Esophagus squamous epithelium (tissue), 5 donors: Measurements from ENCODE around the gene PLEKHG3. TPM values are rescaled to one million over a fixed set of nuclear protein-coding genes. Genes with fewer than 3 reads are reported as not detected.

ENCODE experiments used
- DNase-seq: peaks from one replicate; lab custom pipeline; 2025; lab: John Stamatoyannopoulos, UW
- H3K27ac ChIP-seq, 4 donors: fragments of 200-600 bp; sonication (generic); one replicate each; pipeline ENCODE4 v1.5.1; 2016 to 2019; ENCODE audit warnings: mild to moderate bottlenecking in 1 of 4
- H3K27me3 ChIP-seq, 4 donors: fragments of 200-600 bp; sonication (generic); 1 replicate in 3 of 4; 2 replicates in 1 of 4; pipeline versions ENCODE4 v1.5.1 to v1.6.0; 2017 to 2021; ENCODE audit warnings: antibody characterized with exemption in 1 of 4
- H3K36me3 ChIP-seq, 3 donors: fragments of 200-600 bp; sonication (generic); one replicate each; pipeline ENCODE4 v1.5.1; 2016 to 2019
- H3K4me1 ChIP-seq, 3 donors: fragments of 200-600 bp; sonication (generic); one replicate each; pipeline ENCODE4 v1.5.1; 2017 to 2019
- H3K4me3 ChIP-seq, 4 donors: fragments of 200-600 bp; sonication (generic); 1 replicate in 3 of 4; 2 replicates in 1 of 4; pipeline ENCODE4 v1.5.1; 2016 to 2019; ENCODE audit warnings: mild to moderate bottlenecking in 2 of 4, moderate library complexity in 1 of 4
- H3K9me3 ChIP-seq, 3 donors: fragments of 200-600 bp; sonication (generic); one replicate each; pipeline ENCODE4 v1.5.1; 2016 to 2019
- CTCF ChIP-seq, 6 experiments: fragments of 450-650 bp in 4 of 6; fragments of 200-600 bp in 2 of 6; sonication (generic) in 2 of 6; IDR thresholded peaks; one replicate each; pipeline ENCODE4 v1.5.1; 2016 to 2019; ENCODE audit warnings: antibody characterized with exemption in 6 of 6, mild to moderate bottlenecking in 4 of 6, moderate library complexity in 4 of 6
- POLR2A ChIP-seq, 4 donors: fragments of 450-650 bp; IDR thresholded peaks; one replicate each; pipeline ENCODE4 v1.6.1; 2017; ENCODE audit warnings: antibody characterized with exemption in 4 of 4, mild to moderate bottlenecking in 4 of 4, moderate library complexity in 3 of 4
- WGBS, 2 donors: methylation state at CpG; one replicate each; pipeline ENCODE4 v1.1.5; 2018; 5-methylcytosine and 5-hydroxymethylcytosine counted together
- intact Hi-C: fragments of 100-400 bp; cut with DNase I; formaldehyde crosslinking; loops from one replicate; pipeline ENCODE4 v1.15.0; 2022
- total RNA-seq, 4 donors: library from RNA; depleted of rRNA; stranded (reverse); fragments of >200 nt; gene quantifications; one replicate each; pipeline ENCODE4 v1.1.0, GENCODE V29; 2016
- donor health status: DM: yes; HTN: yes; CAD: no.

The PLEKHG3 gene
- total RNA-seq, 4 donors from 2014 or later: 44.6 to 87.8 (median 60.8) TPM

DNA sequence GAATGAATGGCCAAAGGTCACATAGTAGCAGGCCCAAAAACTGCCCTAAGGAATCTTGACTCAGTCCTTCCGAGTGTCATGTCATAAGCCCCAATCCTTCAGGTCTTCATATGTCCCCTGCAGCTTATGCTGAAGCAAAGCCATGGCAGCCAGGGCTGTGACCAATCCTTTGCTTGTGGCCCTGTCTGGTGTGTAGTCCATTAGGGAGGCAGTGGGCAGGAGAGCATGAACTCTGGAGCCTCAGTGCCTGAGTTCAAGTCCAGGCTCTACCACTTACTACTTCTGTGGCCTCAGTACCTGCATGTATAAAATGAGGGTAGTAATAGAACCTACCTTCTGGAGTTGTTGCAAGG is 20.3 kb downstream of the PLEKHG3 start:
- no peaks in the 10 kb centered on the region for H3K27me3 ChIP-seq
- peak overlapping the region; percentile 77 to 94 (median 87) for H3K27ac ChIP-seq
- H3K36me3 ChIP-seq: peaks cover 12 to 24% (median 21%) of the 10 kb centered on the region in 3 donors
- TF ChIP-seq CTCF (IDR thresholded peaks at IDR 0.05): no peak
- TF ChIP-seq POLR2A (IDR thresholded peaks at IDR 0.05): no peak
- H3K4me1 ChIP-seq: peaks cover 64 to 96% (median 78%) of the 10 kb centered on the region in 3 donors
- 57 to 71% methylated on average over 1 of the region's 1 CpG for WGBS, 2 donors
- intact Hi-C loops: no loop called here
- H3K9me3 ChIP-seq: no peaks in the 10 kb centered on the region
- no peak overlapping the region for H3K4me3 ChIP-seq
- DNase-seq: no peak

DNA sequence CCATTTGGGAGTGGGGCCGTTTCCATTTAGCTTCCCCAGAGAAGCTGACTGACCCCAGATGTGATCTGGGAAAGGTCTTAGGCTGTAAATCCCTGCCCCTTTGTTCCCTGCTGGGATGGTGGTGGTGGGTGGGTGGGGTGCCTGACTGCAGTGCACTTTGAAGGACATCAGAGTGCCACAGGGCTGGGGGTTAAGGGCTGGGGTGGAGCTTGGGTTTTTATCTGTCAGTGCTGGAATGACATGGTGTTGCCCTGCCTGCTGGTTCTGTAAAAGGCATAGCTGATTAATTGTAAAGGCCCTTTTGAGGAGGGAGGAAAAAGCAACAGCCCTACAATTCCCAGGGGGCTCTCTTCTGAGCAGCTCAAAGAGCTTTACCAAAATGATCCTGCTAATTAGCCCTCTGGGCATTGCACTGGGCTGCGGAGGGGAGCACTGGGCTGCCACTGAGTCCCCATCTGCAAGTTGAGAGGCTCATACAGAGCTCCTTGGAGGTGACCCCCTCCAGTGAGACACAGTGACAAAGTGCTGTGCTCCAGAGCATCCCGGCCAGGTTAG is 21.1 kb downstream of the PLEKHG3 start:
- Histone ChIP-seq H3K9me3 (no peaks in the 10 kb centered on the region), H3K4me3 (no peak overlapping the region), H3K27me3 (no peaks in the 10 kb centered on the region), H3K4me1 (peaks cover 56 to 90% (median 70%) of the 10 kb centered on the region in 3 donors), H3K36me3 (peaks cover 17 to 32% (median 24%) of the 10 kb centered on the region in 3 donors), H3K27ac (peak overlapping the region; percentile 77 to 94 (median 87))
- intact Hi-C loops: no loop called here
- TF ChIP-seq POLR2A (IDR thresholded peaks at IDR 0.05) (no peak), CTCF (IDR thresholded peaks at IDR 0.05) (no peak)
- DNase-seq: no peak
- 42% methylated on average over 3 of the region's 3 CpGs; no CpG with 5 or more reads in 1 of the 2 donors for WGBS, 2 donors

DNA sequence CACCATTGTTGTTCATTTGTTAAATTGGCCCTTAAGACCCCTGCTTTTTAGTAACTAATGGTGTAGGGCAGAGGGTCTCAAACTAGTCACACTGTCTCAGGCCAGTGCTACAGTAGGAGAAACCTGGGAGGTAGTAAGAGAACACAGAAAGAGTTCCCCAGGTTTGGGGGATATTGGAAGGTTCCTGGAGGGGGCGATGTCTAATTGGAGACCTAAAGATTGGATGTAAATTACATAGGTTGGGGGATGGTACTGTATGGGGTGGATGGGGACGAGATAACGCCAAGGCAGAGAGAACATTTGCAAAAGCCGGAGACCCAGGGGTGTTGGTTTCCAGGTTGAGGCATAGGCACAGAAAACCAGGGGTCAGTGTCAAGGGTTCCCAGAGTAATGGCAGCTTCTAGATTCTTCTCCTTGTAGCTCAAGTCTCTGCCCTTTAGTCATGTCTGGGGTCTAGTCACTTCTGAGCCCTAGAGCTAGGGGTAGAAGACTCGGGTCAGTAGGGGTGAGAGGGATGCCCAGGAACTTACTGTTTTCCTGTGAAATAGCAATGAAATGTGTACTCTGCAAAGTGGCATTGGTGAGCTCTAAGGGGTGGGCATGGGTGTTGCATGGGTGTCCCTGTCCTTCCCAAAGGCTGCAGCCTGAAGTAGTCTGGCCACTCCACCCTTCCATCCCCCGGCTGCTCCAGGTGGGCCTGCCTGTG is 21.8 kb downstream of the PLEKHG3 start:
- Histone ChIP-seq H3K36me3 (peaks cover 22 to 39% (median 30%) of the 10 kb centered on the region in 3 donors), H3K4me1 (peaks cover 49 to 84% (median 64%) of the 10 kb centered on the region in 3 donors), H3K27me3 (no peaks in the 10 kb centered on the region), H3K27ac (peak overlapping the region; percentile 77 to 94 (median 87)), H3K9me3 (no peaks in the 10 kb centered on the region), H3K4me3 (no peak overlapping the region)
- intact Hi-C loops: no loop called here
- 48 to 65% methylated on average over 6 of the region's 6 CpGs for WGBS, 2 donors
- TF ChIP-seq POLR2A (IDR thresholded peaks at IDR 0.05) (no peak), CTCF (IDR thresholded peaks at IDR 0.05) (no peak)
- no peak for DNase-seq

- intact Hi-C loops: no loop called here
- H3K4me3 ChIP-seq: no peak overlapping the region
- no peaks in the 10 kb centered on the region for H3K27me3 ChIP-seq
- peaks cover 44 to 78% (median 58%) of the 10 kb centered on the region in 3 donors for H3K4me1 ChIP-seq
- peak overlapping the region; percentile 77 to 94 (median 87) for H3K27ac ChIP-seq
- no peaks in the 10 kb centered on the region for H3K9me3 ChIP-seq
- WGBS, 2 donors: 47 to 80% methylated on average over 2 to 3 of the region's 5 CpGs
- H3K36me3 ChIP-seq: peaks cover 27 to 44% (median 35%) of the 10 kb centered on the region in 3 donors
- TF ChIP-seq CTCF (IDR thresholded peaks at IDR 0.05): no peak
- TF ChIP-seq POLR2A (IDR thresholded peaks at IDR 0.05): peak in 1 of 4 donors; percentile 28
- DNase-seq: no peak
These were observed 22.3 kb downstream of the PLEKHG3 start for GRCh38 chr14:64726585-64726890.

- H3K27ac ChIP-seq: peak overlapping the region in 3 of 4 donors; percentile 84 to 94 (median 90)
- peaks cover 38 to 55% (median 46%) of the 10 kb centered on the region in 3 donors for H3K36me3 ChIP-seq
- no peak overlapping the region for H3K4me3 ChIP-seq
- H3K4me1 ChIP-seq: peaks cover 33 to 68% (median 48%) of the 10 kb centered on the region in 3 donors
- no peak for DNase-seq
- no peaks in the 10 kb centered on the region for H3K9me3 ChIP-seq
- no peaks in the 10 kb centered on the region for H3K27me3 ChIP-seq
- intact Hi-C loops: no loop called here
- 95 to 100% methylated on average over 3 to 11 of the region's 22 CpGs for WGBS, 2 donors
- no peak for TF ChIP-seq POLR2A (IDR thresholded peaks at IDR 0.05)
- no peak for TF ChIP-seq CTCF (IDR thresholded peaks at IDR 0.05)
These were observed 23.4 kb downstream of the PLEKHG3 start for GRCh38 chr14:64727551-64728071.
